Neural cell (in vitro differentiated cells): ENCODE data around the gene PCCA. TPM values are rescaled to one million over a fixed set of nuclear protein-coding genes. Genes with fewer than 3 reads are reported as not detected.

Experiments used
- H2AFZ ChIP-seq: fragments of 200-600, 300-800 bp; sonication (generic), shearing (Covaris generic); 2 replicates; pipeline ENCODE4 v1.6.0; 2014; ENCODE audit warnings: low read depth, mild to moderate bottlenecking, antibody characterized with exemption, low read length, moderate library complexity
- H3F3A ChIP-seq: fragments of 200-600 bp; shearing (Covaris generic); 2 replicates; pipeline ENCODE4 v1.6.1; 2016; ENCODE audit warnings: mild to moderate bottlenecking, moderate library complexity, mixed read lengths, antibody characterized with exemption, low read length; ENCODE audit not compliant: insufficient read depth, poor library complexity, severe bottlenecking
- H3K27ac ChIP-seq: fragments of 200-600, 300-800 bp; sonication (generic), shearing (Covaris generic); 2 replicates; pipeline ENCODE4 v1.5.1; 2014; ENCODE audit warnings: mild to moderate bottlenecking, low read length, moderate library complexity
- H3K27me3 ChIP-seq: fragments of 300-800, 200-600 bp; sonication (generic), shearing (Covaris generic); 2 replicates; pipeline ENCODE4 v1.6.0; 2014; ENCODE audit warnings: mild to moderate bottlenecking, low read depth, low read length, moderate library complexity; ENCODE audit not compliant: insufficient read depth
- H3K36me3 ChIP-seq: fragments of 300-800, 200-600 bp; sonication (generic), shearing (Covaris generic); 2 replicates; pipeline ENCODE4 v1.5.1; 2014; ENCODE audit warnings: mild to moderate bottlenecking, antibody characterized with exemption, low read length, moderate library complexity; ENCODE audit not compliant: insufficient read depth
- H3K4me2 ChIP-seq: fragments of 300-800, 200-600 bp; sonication (generic), shearing (Covaris generic); 2 replicates; pipeline ENCODE4 v1.6.0; 2014; ENCODE audit warnings: mild to moderate bottlenecking, low read length
- H3K4me3 ChIP-seq: fragments of 300-800, 200-600 bp; sonication (generic), shearing (Covaris generic); 2 replicates; pipeline ENCODE4 v1.5.1; 2014; ENCODE audit warnings: mild to moderate bottlenecking, low read length, moderate library complexity
- H3K79me2 ChIP-seq: fragments of 200-600 bp; shearing (Covaris generic); replicated peaks from 2 replicates; pipeline ENCODE4 v1.6.0; 2014; ENCODE audit warnings: mild to moderate bottlenecking, low read length, moderate library complexity; ENCODE audit not compliant: insufficient read depth
- H3K9ac ChIP-seq: fragments of 300-800, 200-600 bp; sonication (generic), shearing (Covaris generic); 2 replicates; pipeline ENCODE4 v1.6.1; 2016; ENCODE audit warnings: mild to moderate bottlenecking, low read length, mixed read lengths
- H3K9me2 ChIP-seq: fragments of 200-600 bp; shearing (Covaris generic); 2 replicates; pipeline ENCODE4 v1.6.1; 2016; ENCODE audit warnings: mild to moderate bottlenecking, low read length, mixed read lengths; ENCODE audit not compliant: insufficient read depth
- H3K9me3 ChIP-seq: fragments of 200-600, 300-800 bp; sonication (generic), shearing (Covaris generic); 2 replicates; pipeline ENCODE4 v1.6.1; 2016; ENCODE audit warnings: mild to moderate bottlenecking, mixed run types, low read length, moderate library complexity, mixed read lengths
- H4K20me1 ChIP-seq: fragments of 200-600 bp; shearing (Covaris generic); 2 replicates; pipeline ENCODE4 v1.6.1; 2016; ENCODE audit warnings: mild to moderate bottlenecking, mixed run types; ENCODE audit not compliant: insufficient read depth
- EP300 ChIP-seq: fragments of 450-650 bp; conservative IDR thresholded peaks from 2 replicates; pipeline ENCODE4 v1.6.1; 2014; ENCODE audit warnings: antibody characterized with exemption, mild to moderate bottlenecking, moderate library complexity; ENCODE audit not compliant: poor library complexity, severe bottlenecking
- EZH2 ChIP-seq: fragments of 200-600, 300-800 bp; shearing (Covaris generic), sonication (generic); IDR thresholded peaks from 2 replicates; pipeline ENCODE4 v1.6.1; 2014; ENCODE audit warnings: antibody characterized with exemption, low read length, borderline replicate concordance, mild to moderate bottlenecking; ENCODE audit not compliant: insufficient read depth, poor library complexity, severe bottlenecking
- MXI1 ChIP-seq: fragments of 450-650 bp; conservative IDR thresholded peaks from 2 replicates; pipeline ENCODE4 v1.6.1; 2014; ENCODE audit warnings: antibody characterized with exemption, mild to moderate bottlenecking; ENCODE audit not compliant: poor library complexity, severe bottlenecking
- POLR2AphosphoS5 ChIP-seq: IDR thresholded peaks from 2 replicates; pipeline ENCODE4 v1.6.1; 2012
- RAD21 ChIP-seq: fragments of 450-650 bp; conservative IDR thresholded peaks from 2 replicates; pipeline ENCODE4 v1.6.1; 2014; ENCODE audit warnings: antibody characterized with exemption, mild to moderate bottlenecking, moderate library complexity
- REST ChIP-seq: IDR thresholded peaks from 2 replicates; pipeline ENCODE4 v1.6.1; 2012; ENCODE audit warnings: borderline replicate concordance
- TAF1 ChIP-seq: IDR thresholded peaks from 2 replicates; pipeline ENCODE4 v1.6.1; 2012; ENCODE audit warnings: low read depth
- polyA plus RNA-seq: library from polyadenylated mRNA; depleted of rRNA; stranded (reverse); fragments of >200 nt; gene quantifications from 2 replicates; pipeline ENCODE4 v1.2.3, GENCODE V29; 2014
- TF ChIP-seq, protein P1 (sequence below): fragments of 450-650 bp; IDR thresholded peaks from 2 replicates; pipeline ENCODE4 v1.5.1; 2014; ENCODE audit warnings: antibody characterized with exemption, mild to moderate bottlenecking, moderate library complexity; ENCODE audit not compliant: poor library complexity, severe bottlenecking

PCCA gene
- polyA plus RNA-seq, 1 donor from 2014 or later: 17.0 TPM

DNA sequence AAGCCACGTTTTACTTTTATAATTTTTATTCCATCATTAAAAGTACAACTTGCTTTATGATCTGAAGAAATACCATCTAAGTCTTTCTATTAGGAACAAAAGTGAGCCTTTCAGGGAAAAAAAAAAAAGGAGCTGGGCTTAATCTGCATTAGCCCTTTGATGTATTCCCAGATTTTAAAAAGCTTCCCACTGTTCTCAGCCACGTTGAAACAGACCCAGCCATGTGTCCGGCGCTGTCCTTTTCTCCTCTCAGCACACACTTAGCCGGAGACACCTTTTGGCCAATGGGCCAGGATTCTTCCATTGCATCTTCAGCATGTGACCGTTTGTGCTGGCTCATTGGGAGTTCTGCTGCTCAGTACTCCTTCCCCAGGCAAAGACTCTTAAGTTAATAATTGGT lies 394.2 kb downstream of the PCCA start:
- no peak overlapping the region for H3K4me3 ChIP-seq
- no peak overlapping the region for H3K4me2 ChIP-seq
- TF ChIP-seq, protein P1, sequence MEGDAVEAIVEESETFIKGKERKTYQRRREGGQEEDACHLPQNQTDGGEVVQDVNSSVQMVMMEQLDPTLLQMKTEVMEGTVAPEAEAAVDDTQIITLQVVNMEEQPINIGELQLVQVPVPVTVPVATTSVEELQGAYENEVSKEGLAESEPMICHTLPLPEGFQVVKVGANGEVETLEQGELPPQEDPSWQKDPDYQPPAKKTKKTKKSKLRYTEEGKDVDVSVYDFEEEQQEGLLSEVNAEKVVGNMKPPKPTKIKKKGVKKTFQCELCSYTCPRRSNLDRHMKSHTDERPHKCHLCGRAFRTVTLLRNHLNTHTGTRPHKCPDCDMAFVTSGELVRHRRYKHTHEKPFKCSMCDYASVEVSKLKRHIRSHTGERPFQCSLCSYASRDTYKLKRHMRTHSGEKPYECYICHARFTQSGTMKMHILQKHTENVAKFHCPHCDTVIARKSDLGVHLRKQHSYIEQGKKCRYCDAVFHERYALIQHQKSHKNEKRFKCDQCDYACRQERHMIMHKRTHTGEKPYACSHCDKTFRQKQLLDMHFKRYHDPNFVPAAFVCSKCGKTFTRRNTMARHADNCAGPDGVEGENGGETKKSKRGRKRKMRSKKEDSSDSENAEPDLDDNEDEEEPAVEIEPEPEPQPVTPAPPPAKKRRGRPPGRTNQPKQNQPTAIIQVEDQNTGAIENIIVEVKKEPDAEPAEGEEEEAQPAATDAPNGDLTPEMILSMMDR: no peak
- TF ChIP-seq RAD21 (no peak), REST (no peak), POLR2AphosphoS5 (no peak), TAF1 (no peak), MXI1 (no peak)
- H3K9me2 ChIP-seq: no peaks in the 10 kb centered on the region
- no peak overlapping the region for H3K27ac ChIP-seq
- no peaks in the 10 kb centered on the region for H3K36me3 ChIP-seq
- no peaks in the 10 kb centered on the region for H4K20me1 ChIP-seq
- no peaks in the 10 kb centered on the region for H3K27me3 ChIP-seq
- no peak overlapping the region for H3K9ac ChIP-seq
- H2AFZ ChIP-seq: no peak overlapping the region
- no peaks in the 10 kb centered on the region for H3K79me2 ChIP-seq
- H3F3A ChIP-seq: no peaks in the 10 kb centered on the region
- H3K9me3 ChIP-seq: no peaks in the 10 kb centered on the region

DNA sequence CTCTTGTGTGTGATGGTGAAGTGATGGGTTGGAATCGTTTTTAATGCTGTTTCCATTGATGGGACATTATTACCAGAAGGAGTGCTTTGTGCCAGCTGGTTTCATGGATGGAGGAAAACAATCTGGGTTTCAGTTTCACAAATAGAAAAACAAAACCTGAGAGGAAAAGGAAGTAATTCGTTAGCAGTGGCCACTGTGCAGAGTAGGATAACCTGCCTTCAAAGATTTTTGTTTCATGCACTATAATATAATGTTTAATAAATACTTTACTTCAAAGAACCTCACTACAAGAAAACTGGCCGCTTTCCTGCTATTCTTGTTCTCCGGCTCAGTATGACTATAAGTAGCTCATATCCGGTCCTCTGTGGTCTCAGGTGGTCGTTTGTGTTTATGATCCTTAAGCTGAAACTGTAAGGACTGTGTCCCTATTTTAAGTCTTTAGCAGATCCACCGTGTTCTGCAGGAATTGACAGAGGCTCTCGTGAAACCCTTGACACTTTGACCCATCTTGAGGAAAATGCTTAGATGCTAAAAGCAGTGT lies 395.0 kb downstream of the PCCA start:
- no peaks in the 10 kb centered on the region for H4K20me1 ChIP-seq
- H3K9me2 ChIP-seq: no peaks in the 10 kb centered on the region
- no peak for TF ChIP-seq POLR2AphosphoS5
- no peak for TF ChIP-seq EP300
- no peak for TF ChIP-seq MXI1
- no peak for TF ChIP-seq TAF1
- TF ChIP-seq RAD21: no peak
- TF ChIP-seq REST: no peak
- no peak for TF ChIP-seq EZH2
- TF ChIP-seq, protein P1: no peak
- H2AFZ ChIP-seq: no peak overlapping the region
- no peaks in the 10 kb centered on the region for H3K79me2 ChIP-seq
- no peaks in the 10 kb centered on the region for H3F3A ChIP-seq
- no peaks in the 10 kb centered on the region for H3K27me3 ChIP-seq
- H3K9ac ChIP-seq: no peak overlapping the region
- no peak overlapping the region for H3K4me3 ChIP-seq
- H3K36me3 ChIP-seq: no peaks in the 10 kb centered on the region
- H3K4me2 ChIP-seq: no peak overlapping the region
- H3K9me3 ChIP-seq: no peaks in the 10 kb centered on the region
- no peak overlapping the region for H3K27ac ChIP-seq
